Islet of Langerhans (tissue), 1 donor: ENCODE results near the gene RETREG3.
A peak's percentile ranks its signal among the peaks of the same experiment; 100 is the strongest.
"Not testable (repeated sequence)": the region's sequence is repeated elsewhere in the genome, so short reads cannot be mapped to it uniquely, and the experiment has no call there.

Experiments
- FAIRE-seq: peaks from one replicate; lab custom pipeline; 2011; peaks lifted over from hg19 to GRCh38; lab: Jason Lieb, UNC

Gene RETREG3, protein sequence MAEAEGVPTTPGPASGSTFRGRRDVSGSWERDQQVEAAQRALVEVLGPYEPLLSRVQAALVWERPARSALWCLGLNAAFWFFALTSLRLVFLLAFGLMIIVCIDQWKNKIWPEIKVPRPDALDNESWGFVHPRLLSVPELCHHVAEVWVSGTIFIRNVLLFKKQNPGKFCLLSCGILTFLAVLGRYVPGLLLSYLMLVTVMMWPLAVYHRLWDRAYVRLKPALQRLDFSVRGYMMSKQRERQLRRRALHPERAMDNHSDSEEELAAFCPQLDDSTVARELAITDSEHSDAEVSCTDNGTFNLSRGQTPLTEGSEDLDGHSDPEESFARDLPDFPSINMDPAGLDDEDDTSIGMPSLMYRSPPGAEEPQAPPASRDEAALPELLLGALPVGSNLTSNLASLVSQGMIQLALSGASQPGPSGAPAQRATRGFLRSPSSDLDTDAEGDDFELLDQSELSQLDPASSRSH

GRCh38 chr17:42609182-42609813 is at the start of gene RETREG3, which contains the start of gene TUBG1:
RETREG3 (minus strand) TSS chr17:42609374; CDS start chr17:42609324, 50 bp downstream.
TUBG1 (plus strand) TSS chr17:42609683; CDS start chr17:42609738, 55 bp downstream.
- FAIRE-seq: peak; percentile 30

DNA sequence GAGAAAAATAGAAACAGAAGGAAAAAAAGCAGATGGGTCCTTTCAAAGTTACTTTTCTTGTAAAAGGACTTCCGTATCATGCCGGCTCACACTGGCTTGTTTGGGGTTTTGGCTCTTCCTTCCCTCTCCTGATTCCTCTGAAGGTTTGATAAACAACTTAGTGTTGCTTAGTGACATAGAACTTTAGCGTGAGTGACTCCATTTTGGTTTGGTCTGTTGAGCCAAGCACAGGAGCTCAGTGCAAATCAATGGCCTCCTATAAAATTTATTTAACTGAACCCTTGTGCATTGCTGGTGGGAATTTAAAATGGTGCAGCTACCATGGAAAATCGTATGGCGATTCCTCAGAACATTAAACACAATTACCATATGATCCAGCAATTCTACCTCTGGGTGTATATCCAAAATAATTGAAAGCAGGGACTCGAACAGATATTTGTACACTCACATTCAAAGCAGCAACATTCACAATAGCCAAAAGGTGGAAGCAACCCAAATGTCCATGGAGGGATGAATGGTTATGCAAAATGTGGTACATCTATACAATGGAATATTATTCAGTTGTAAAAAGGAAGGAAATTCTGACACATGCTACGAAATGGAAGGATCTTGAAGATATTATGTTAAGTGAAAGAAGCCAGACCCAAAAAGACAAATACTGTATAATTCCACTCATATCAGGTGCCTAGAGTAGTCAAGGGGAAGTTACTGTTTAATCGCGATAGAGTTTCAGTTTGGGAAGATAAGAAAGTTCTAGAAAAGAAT is 48.8 kb upstream of the RETREG3 start:
- no peak for FAIRE-seq

- FAIRE-seq: no peak
These were observed 46.4 kb upstream of the RETREG3 start for GRCh38 chr17:42655528-42655927.

GRCh38 chr17:42653179-42654124 is 44.3 kb upstream of the RETREG3 start:
- no peak for FAIRE-seq

- FAIRE-seq: no peak
These were observed 42.2 kb upstream of the RETREG3 start for GRCh38 chr17:42651392-42651791.

GRCh38 chr17:42647778-42648177 is 38.6 kb upstream of the RETREG3 start:
- FAIRE-seq: no peak

DNA sequence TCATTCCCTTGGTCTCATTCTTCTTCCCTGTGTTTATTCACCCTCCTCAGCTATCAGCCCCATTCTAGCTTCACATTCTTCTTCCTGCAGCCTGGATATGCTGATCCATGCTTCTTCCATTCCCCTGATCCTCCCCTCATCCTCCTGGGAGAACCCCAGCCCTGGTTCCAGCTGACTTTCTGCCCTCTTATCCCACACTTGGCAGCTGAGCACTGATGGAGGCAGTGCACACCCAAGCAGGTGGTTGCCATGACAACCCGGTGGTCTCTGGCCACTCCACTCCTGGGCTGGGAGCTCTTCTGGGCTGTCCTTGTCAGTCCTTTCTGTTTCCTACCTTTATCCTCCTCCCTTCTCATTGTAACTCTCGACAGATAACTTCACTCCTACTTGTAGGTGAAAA is 33.2 kb upstream of the RETREG3 start:
- FAIRE-seq: no peak

DNA sequence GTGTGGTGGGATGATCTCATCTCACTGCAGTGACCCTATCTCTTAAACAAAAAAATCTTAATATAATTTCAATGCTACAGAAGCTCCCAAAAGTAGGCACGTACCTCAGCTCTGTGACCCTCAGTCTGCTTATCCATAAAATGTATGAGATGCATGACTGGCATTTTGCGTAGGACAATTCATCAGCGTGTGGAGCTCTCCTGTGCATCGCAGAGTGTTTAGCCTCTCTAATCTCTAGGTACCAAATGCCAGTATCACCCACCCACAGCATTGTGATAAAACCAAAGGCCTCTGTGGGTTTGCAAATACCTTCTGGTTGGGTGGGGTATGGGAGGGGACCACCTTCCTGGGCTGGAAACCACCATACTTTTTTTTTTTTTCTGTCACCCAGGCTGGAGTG is 30.9 kb upstream of the RETREG3 start:
- no peak for FAIRE-seq

DNA sequence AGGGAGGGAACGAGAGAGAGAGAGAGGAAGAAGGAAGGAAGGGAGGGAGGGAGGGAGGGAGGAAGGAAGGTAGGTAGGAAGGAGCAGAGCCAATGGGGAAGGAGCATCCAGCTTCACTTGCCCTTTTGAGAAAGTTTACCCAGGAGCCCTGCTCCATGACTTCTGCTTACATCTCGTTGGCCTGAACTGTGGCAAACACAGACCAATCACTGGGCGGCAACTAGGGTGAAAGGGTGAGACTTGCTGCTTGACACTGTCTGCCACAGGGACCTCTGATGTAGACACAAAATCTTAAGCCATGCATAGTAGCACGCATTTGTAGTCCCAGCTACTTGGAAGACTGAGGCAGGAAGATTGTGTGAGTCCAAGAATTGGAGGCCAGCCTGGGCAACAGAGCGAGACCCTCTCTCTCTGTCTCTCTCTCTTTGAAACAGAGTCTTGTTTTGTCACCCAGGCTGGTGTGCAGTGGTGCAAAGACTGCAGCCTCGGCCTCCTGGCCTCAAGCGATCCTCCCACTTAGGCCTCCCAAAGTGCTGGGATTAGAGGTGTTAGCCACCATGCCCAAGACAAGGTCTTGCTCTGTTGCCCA is 30.4 kb upstream of the RETREG3 start:
- no peak for FAIRE-seq

DNA sequence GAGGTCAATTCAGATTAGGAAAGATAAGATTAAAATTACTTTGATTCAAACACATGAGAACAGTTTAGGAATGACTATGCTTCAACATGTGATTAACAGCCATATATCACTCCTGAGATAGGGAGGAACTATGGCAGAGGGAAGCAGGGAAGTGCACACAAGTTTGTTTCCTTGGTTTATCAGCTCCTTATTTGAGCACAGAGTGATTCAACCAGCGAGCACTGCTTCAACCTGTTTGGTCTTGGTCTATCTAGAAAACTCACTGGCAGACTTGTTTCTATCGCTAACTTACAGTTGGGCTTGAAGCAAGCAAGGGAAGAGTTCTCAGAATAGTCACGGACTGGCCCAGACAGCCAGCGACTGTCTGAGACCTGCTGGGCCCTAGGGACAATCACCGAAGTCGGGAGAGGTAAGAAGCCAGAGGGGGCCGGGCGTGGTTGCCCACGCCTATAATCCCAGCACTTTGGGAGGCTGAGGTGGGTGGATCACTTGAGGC is 23.8 kb upstream of the RETREG3 start:
- no peak for FAIRE-seq

GRCh38 chr17:42629411-42630009 is 20.3 kb upstream of the RETREG3 start:
- FAIRE-seq: no peak

- not testable (repeated sequence) for FAIRE-seq
These were observed 18.0 kb upstream of the RETREG3 start for GRCh38 chr17:42627032-42627764.

- peak; percentile 99 for FAIRE-seq
These were observed 14.8 kb upstream of the RETREG3 start for GRCh38 chr17:42623732-42624596.

DNA sequence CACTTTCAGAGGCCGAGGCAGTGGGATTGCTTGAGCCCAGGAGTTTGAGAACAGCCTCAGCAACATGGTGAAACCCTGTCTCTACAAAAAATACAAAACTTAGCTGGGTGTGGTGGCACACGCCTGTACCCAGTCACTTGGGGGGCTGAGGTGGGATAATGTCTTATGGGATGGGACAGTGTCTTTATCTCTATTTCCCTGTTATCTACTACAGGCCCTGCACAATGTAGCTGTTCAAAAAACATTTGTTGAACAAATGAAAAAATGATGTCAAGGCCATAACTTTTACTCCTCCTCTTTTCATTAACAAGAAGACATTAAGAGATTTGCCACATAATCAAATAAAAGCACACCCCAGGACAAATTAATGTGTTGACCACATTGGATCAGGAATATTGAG is 14.1 kb upstream of the RETREG3 start:
- FAIRE-seq: no peak

DNA sequence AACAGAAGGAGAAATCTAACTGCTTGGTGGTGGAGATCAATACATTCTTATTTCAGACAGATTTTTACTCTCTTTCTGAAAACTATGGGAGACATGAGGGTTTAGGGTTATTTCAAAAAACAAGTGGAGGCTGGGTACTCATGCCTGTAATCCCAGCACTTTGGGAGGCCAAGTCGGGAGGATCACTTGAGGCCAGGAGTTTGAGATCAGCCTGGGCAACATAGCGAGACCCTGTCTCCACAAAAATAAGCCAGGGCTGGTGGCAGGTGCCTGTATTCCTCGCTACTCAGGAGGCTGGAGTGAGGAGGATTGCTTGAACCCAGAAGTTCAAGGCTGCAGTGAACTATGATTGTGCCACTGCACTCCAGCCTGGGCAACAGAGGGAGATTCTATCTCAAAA is 12.8 kb upstream of the RETREG3 start:
- FAIRE-seq: not testable (repeated sequence)

GRCh38 chr17:42618442-42619150 is 9.4 kb upstream of the RETREG3 start:
- no peak for FAIRE-seq

- FAIRE-seq: no peak
These were observed 8.8 kb upstream of the RETREG3 start for GRCh38 chr17:42617956-42618431.

GRCh38 chr17:42613699-42614295 is 4.6 kb upstream of the RETREG3 start:
- no peak for FAIRE-seq
